Measurements from ENCODE around the gene SETD6. TPM values are rescaled to one million over a fixed set of nuclear protein-coding genes. Genes with fewer than 3 reads are reported as not detected.

SETD6 gene
- total RNA-seq, 1 experiment from 2014 or later = 41.1 TPM

DNA sequence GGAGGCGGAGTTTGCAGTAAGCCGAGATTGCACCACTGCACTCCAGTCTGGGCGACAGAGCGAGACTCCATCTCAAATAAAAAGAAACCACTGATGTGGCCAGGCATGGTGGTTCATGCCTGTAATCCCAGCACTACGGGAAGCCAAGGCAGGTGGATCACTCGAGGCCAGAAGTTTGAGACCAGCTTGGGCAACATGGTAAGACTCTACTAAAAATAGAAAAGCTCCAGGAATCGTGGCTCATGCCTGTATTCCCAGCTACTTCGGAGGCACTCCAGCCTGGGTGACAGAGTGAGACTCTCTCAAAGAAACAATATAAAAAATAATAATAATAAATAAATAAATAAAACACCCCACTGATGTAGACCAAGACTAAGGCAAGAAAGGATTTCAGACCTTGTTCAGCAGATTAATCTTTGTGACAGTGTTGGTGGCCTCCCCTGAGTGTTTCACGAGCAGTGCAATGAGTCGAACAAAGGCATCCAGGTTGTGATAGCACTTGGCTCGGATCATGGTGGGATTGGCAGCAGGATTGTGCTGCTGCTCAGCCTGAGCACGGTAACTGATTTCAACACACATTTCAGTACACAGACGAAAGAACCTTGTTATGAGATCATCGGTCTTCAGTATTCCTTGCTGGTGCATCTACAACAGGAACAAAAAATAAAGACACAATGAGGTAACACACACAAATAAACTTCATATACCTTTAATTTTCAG, 18.6 kb downstream of the SETD6 start:
- TF ChIP-seq MXD4 (CRISPR knock-in tag; IDR thresholded peaks at IDR 0.05; ENCODE audit: borderline replicate concordance) (no peak), RELA (CRISPR knock-in tag; IDR thresholded peaks at IDR 0.05; ENCODE audit: borderline replicate concordance) (no peak), CREB1 (CRISPR knock-in tag; IDR thresholded peaks at IDR 0.05) (no peak), ZNF512 (CRISPR knock-in tag; IDR thresholded peaks at IDR 0.05; ENCODE audit: borderline replicate concordance) (no peak), GABPB1 (CRISPR knock-in tag; IDR thresholded peaks at IDR 0.05) (no peak), SOX15 (CRISPR knock-in tag; IDR thresholded peaks at IDR 0.05) (no peak), CREM (CRISPR knock-in tag; IDR thresholded peaks at IDR 0.05) (no peak), FOXK1 (CRISPR knock-in tag; IDR thresholded peaks at IDR 0.05) (no peak), ATF1 (CRISPR knock-in tag; IDR thresholded peaks at IDR 0.05) (no peak), ZNF396 (CRISPR knock-in tag; IDR thresholded peaks at IDR 0.05; ENCODE audit: borderline replicate concordance) (no peak), HMGXB4 (CRISPR knock-in tag; IDR thresholded peaks at IDR 0.05) (no peak), ESRRA (CRISPR knock-in tag; IDR thresholded peaks at IDR 0.05; ENCODE audit: borderline replicate concordance) (no peak), CDX4 (CRISPR knock-in tag; IDR thresholded peaks at IDR 0.05; ENCODE audit: borderline replicate concordance) (no peak), MYBL2 (CRISPR knock-in tag; IDR thresholded peaks at IDR 0.05) (no peak), ZNF423 (CRISPR knock-in tag; IDR thresholded peaks at IDR 0.05) (no peak), ZBTB43 (CRISPR knock-in tag; IDR thresholded peaks at IDR 0.05) (no peak), ERG (CRISPR knock-in tag; IDR thresholded peaks at IDR 0.05) (no peak)
- TF ChIP-seq, protein P1, sequence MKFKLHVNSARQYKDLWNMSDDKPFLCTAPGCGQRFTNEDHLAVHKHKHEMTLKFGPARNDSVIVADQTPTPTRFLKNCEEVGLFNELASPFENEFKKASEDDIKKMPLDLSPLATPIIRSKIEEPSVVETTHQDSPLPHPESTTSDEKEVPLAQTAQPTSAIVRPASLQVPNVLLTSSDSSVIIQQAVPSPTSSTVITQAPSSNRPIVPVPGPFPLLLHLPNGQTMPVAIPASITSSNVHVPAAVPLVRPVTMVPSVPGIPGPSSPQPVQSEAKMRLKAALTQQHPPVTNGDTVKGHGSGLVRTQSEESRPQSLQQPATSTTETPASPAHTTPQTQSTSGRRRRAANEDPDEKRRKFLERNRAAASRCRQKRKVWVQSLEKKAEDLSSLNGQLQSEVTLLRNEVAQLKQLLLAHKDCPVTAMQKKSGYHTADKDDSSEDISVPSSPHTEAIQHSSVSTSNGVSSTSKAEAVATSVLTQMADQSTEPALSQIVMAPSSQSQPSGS (CRISPR knock-in tag; IDR thresholded peaks at IDR 0.05; ENCODE audit: borderline replicate concordance, low read depth) = no peak
- TF ChIP-seq, protein P2, sequence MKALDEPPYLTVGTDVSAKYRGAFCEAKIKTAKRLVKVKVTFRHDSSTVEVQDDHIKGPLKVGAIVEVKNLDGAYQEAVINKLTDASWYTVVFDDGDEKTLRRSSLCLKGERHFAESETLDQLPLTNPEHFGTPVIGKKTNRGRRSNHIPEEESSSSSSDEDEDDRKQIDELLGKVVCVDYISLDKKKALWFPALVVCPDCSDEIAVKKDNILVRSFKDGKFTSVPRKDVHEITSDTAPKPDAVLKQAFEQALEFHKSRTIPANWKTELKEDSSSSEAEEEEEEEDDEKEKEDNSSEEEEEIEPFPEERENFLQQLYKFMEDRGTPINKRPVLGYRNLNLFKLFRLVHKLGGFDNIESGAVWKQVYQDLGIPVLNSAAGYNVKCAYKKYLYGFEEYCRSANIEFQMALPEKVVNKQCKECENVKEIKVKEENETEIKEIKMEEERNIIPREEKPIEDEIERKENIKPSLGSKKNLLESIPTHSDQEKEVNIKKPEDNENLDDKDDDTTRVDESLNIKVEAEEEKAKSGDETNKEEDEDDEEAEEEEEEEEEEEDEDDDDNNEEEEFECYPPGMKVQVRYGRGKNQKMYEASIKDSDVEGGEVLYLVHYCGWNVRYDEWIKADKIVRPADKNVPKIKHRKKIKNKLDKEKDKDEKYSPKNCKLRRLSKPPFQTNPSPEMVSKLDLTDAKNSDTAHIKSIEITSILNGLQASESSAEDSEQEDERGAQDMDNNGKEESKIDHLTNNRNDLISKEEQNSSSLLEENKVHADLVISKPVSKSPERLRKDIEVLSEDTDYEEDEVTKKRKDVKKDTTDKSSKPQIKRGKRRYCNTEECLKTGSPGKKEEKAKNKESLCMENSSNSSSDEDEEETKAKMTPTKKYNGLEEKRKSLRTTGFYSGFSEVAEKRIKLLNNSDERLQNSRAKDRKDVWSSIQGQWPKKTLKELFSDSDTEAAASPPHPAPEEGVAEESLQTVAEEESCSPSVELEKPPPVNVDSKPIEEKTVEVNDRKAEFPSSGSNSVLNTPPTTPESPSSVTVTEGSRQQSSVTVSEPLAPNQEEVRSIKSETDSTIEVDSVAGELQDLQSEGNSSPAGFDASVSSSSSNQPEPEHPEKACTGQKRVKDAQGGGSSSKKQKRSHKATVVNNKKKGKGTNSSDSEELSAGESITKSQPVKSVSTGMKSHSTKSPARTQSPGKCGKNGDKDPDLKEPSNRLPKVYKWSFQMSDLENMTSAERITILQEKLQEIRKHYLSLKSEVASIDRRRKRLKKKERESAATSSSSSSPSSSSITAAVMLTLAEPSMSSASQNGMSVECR (CRISPR knock-in tag; IDR thresholded peaks at IDR 0.05; ENCODE audit: borderline replicate concordance) = no peak
- TF ChIP-seq, protein P3, sequence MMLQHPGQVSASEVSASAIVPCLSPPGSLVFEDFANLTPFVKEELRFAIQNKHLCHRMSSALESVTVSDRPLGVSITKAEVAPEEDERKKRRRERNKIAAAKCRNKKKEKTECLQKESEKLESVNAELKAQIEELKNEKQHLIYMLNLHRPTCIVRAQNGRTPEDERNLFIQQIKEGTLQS (CRISPR knock-in tag; conservative IDR thresholded peaks at IDR 0.05) = no peak
- Mint-ChIP-seq H3K9me3 (no peaks in the 10 kb centered on the region), H3K36me3 (peaks cover 94% of the 10 kb centered on the region), H3K27ac (no peak overlapping the region), H3K4me1 (no peaks in the 10 kb centered on the region), H3K27me3 (ENCODE audit: low read depth) (no peaks in the 10 kb centered on the region), H3K4me3 (no peak overlapping the region)
- ATAC-seq (no peak), DNase-seq (ENCODE audit: low spot score) (no peak)
- ChIA-PET CTCF (no interaction called here), POLR2A (no interaction called here)

Measured in WTC11 (cell line).